Small intestine (tissue), 16 donors: ENCODE data around the gene FUT6. TPM values are rescaled to one million over a fixed set of nuclear protein-coding genes. Genes with fewer than 3 reads are reported as not detected.
A peak's percentile ranks its signal among the peaks of the same experiment; 100 is the strongest.
"Not testable (repeated sequence)": the region's sequence is repeated elsewhere in the genome, so short reads cannot be mapped to it uniquely, and the experiment has no call there.

Source experiments
- DNase-seq, 2 donors: peaks; one replicate each; pipeline versions ENCODE4 v3.0.0 to v3.0.0-alpha.2; 2013
- FAIRE-seq: peaks from 2 replicates; lab custom pipeline; 2012; peaks lifted over from hg19 to GRCh38; lab: Jason Lieb, UNC
- H3K27ac ChIP-seq, 3 donors: one replicate each; pipeline ENCODE4 v1.5.1; 2013; ENCODE audit warnings: low read length in 2 of 3, mild to moderate bottlenecking in 2 of 3, control low read depth in 1 of 3, inconsistent platforms in 1 of 3, low read depth in 1 of 3, moderate library complexity in 1 of 3
- H3K27me3 ChIP-seq, 3 donors: one replicate each; pipeline ENCODE4 v1.6.1; 2013; ENCODE audit warnings: low read length in 3 of 3, inconsistent platforms in 1 of 3; ENCODE audit not compliant: control insufficient read depth in 3 of 3, insufficient read depth in 3 of 3
- H3K36me3 ChIP-seq, 3 donors: one replicate each; pipeline ENCODE4 v1.6.1; 2013; ENCODE audit warnings: low read length in 3 of 3, inconsistent platforms in 1 of 3, low read depth in 1 of 3, mild to moderate bottlenecking in 1 of 3, moderate library complexity in 1 of 3; ENCODE audit not compliant: control insufficient read depth in 3 of 3, insufficient read depth in 2 of 3
- H3K4me1 ChIP-seq, 3 donors: one replicate each; pipeline ENCODE4 v1.6.1; 2013; ENCODE audit warnings: low read length in 2 of 3, inconsistent platforms in 1 of 3, low read depth in 1 of 3, mild to moderate bottlenecking in 1 of 3, moderate library complexity in 1 of 3; ENCODE audit not compliant: control insufficient read depth in 3 of 3, insufficient read depth in 2 of 3
- H3K4me3 ChIP-seq, 3 donors: one replicate each; pipeline ENCODE4 v1.5.1; 2013; ENCODE audit warnings: low read length in 3 of 3, control low read depth in 1 of 3, inconsistent platforms in 1 of 3, low read depth in 1 of 3, mild to moderate bottlenecking in 1 of 3, moderate library complexity in 1 of 3
- H3K9me3 ChIP-seq, 2 donors: one replicate each; pipeline ENCODE4 v1.6.1; 2013; ENCODE audit warnings: low read depth in 1 of 2, low read length in 1 of 2; ENCODE audit not compliant: control insufficient read depth in 2 of 2, insufficient read depth in 1 of 2
- whole genome bisulfite sequencing, 3 donors: extraction: QIAGEN DNeasy Blood & Tissue Kit; methylation state at CpG; one replicate each; pipeline ENCODE4 v1.1.7; 2013; 5-methylcytosine and 5-hydroxymethylcytosine counted together
- long read RNA-seq, 10 donors: transcript quantifications; one replicate each; lab custom pipeline, GENCODE V29; 2026
- polyA plus RNA-seq, 4 donors: library from polyadenylated mRNA; stranded (reverse) in 3 of 4; unstranded in 1 of 4; fragments of 200-250 nt in 3 of 4; fragments of 120-200 nt in 1 of 4; gene quantifications; one replicate each; pipeline versions ENCODE4 v1.2.1 to v1.2.3, GENCODE V29; 2013
- donor health status: healthy with polysubstance abuse.
- donor health status: control.
- donor health status: control.
- donor health status: Bipolar disorder and iron deficiency.
- donor health status: healthy.

FUT6 gene, protein sequence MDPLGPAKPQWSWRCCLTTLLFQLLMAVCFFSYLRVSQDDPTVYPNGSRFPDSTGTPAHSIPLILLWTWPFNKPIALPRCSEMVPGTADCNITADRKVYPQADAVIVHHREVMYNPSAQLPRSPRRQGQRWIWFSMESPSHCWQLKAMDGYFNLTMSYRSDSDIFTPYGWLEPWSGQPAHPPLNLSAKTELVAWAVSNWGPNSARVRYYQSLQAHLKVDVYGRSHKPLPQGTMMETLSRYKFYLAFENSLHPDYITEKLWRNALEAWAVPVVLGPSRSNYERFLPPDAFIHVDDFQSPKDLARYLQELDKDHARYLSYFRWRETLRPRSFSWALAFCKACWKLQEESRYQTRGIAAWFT
- polyA plus RNA-seq: 10 to 100 TPM in 3 of 4 donors, 1 to 10 TPM in 1; 1.2 to 34.6 (median 23.2) TPM
- long read RNA-seq, donor 1: 0 reads
- long read RNA-seq, donor 2: 0 reads
- long read RNA-seq, donor 3, partial matches to known transcripts: 0 of 1 reads
- long read RNA-seq, donor 3, other reads (novel, unspliced or antisense): 0 of 1 reads
- long read RNA-seq, donor 4: 0 reads
- long read RNA-seq, donor 5: 0 reads
- long read RNA-seq, donor 6: 0 reads
- long read RNA-seq, donor 7: 0 reads
- long read RNA-seq, donor 8: 0 reads
- long read RNA-seq, donor 9: 0 reads
- long read RNA-seq, donor 10: 0 reads

DNA sequence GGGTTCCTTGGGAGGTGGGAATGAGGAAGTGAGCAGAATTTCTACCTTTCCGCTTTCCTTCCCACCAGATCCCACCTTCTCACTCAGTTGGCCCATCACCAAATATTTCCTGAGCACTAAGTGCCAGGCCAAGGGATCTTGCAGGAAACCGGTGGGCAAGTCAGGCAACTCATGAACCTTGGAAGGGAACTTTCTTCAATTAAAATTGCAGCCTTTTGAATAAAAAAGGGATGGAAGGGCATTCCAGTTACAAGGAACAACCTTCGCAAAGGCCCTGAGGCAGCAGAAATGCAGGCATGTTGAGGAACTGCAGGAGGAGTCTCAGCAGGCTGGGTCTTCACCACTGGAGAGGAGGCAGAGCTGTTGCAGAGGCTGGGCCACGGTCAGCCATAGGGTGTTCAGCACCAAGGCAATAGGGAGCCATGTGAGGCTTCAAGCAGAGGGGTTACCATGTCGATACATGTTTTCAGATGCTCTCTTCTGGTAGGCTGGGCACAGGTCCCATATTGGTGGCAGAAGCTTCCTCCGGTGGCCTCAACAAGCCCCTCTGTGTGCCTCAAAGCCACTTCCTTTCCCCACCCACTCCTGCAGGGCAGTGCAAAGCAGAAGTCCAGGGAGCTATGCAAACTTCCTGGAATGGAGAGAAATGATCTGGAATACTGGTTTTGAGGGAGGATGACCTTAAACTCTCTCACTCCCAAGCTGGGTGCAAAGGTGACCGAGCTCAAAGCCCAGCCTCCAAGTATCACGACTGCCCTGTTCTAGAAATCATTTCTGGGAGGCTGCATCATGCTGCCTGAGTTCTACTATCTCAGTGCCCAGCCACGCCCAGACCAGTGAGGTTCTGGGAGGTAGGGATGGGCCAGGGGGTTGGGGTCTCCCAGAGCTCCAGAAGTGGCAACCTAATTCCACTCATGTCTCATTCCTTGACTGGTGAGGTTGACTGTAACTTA lies at the start of gene FUT6:
Gene FUT6, minus strand, starts transcription at position 638 of the 953 bp plus-strand sequence. CDS start 7,135 bp downstream, outside the sequence.
- H3K4me3 ChIP-seq: peak within 1 kb of the TSS in 1 of 3 donors; percentile 73
- no peaks in the 10 kb centered on the region for H3K9me3 ChIP-seq
- WGBS, 3 donors: 57 to 64% (median 62%) methylated on average over 8 to 9 of the region's 9 CpGs
- H3K4me1 ChIP-seq: peaks cover 0 to 14% (median 1%) of the 10 kb centered on the region in 3 donors
- H3K36me3 ChIP-seq: peaks cover 0 to 3% (median 2%) of the 10 kb centered on the region in 3 donors
- no peaks in the 10 kb centered on the region for H3K27me3 ChIP-seq
- FAIRE-seq (no peak), DNase-seq (peak; percentile 55 to 92)
- peak within 1 kb of the TSS in 2 of 3 donors; percentile 93 to 98 for H3K27ac ChIP-seq

DNA sequence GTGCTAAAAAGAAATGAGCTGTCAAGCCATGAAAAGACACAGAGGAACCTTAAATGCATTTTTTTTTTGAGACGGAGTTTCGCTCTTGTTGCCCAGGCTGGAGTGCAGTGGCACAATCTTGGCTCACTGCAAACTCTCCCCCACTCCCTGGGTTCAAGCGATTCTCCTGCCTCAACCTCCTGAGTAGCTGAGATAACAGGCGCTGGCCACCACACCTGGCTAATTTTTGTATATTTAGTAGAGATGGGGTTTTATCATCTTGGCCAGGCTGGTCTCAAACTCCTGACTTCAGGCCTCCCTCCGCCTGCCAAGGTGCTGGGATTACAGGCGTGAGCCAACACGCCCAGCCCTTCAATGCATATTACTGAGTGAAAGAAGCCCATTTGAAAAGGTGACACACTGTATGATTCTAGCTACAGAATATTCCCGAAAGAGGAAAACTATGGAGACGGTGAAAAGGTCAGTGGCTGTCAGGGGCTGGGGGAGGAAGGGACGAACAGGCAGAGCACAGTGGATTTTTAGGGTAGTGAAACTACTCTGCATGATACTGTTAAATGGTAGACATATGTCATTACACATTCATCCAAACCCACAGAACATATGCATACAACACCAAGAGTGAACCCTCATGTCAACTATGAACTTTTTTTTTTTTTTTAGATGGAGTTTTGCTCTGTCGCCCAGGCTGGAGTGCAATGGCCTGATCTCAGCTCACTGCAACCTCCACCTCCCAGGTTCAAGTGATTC lies 44.7 kb upstream of the FUT6 start:
- not testable (repeated sequence) for H3K27ac ChIP-seq, H3K36me3 ChIP-seq, H3K4me3 ChIP-seq, DNase-seq, H3K27me3 ChIP-seq, H3K9me3 ChIP-seq, FAIRE-seq
- peaks cover 0 to 14% (median 0%) of the 10 kb centered on the region in 3 donors for H3K4me1 ChIP-seq
- 70 to 81% (median 76%) methylated on average over 11 of the region's 11 CpGs for WGBS, 3 donors

GRCh38 chr19:5883157-5883873 lies 43.8 kb upstream of the FUT6 start:
- H3K4me1 ChIP-seq: peaks cover 0 to 14% (median 0%) of the 10 kb centered on the region in 3 donors
- not testable (repeated sequence) for FAIRE-seq, H3K4me3 ChIP-seq, DNase-seq, H3K27ac ChIP-seq, H3K27me3 ChIP-seq, H3K36me3 ChIP-seq, H3K9me3 ChIP-seq
- 64 to 77% (median 69%) methylated on average over 13 of the region's 13 CpGs for WGBS, 3 donors

- H3K27me3 ChIP-seq: peaks cover 2 to 8% (median 5%) of the 10 kb centered on the region in 3 donors
- no peak overlapping the region for H3K4me3 ChIP-seq
- no peak for DNase-seq
- H3K36me3 ChIP-seq: no peaks in the 10 kb centered on the region
- no peaks in the 10 kb centered on the region for H3K9me3 ChIP-seq
- peaks cover 0 to 14% (median 0%) of the 10 kb centered on the region in 3 donors for H3K4me1 ChIP-seq
- 49 to 56% (median 55%) methylated on average over 9 of the region's 9 CpGs for WGBS, 3 donors
- FAIRE-seq: no peak
- no peak overlapping the region for H3K27ac ChIP-seq
Measured at GRCh38 chr19:5882421-5882968, 43.0 kb upstream of the FUT6 start.

- Histone ChIP-seq H3K4me1 (peaks cover 0 to 14% (median 0%) of the 10 kb centered on the region in 3 donors), H3K36me3 (no peaks in the 10 kb centered on the region), H3K9me3 (no peaks in the 10 kb centered on the region), H3K27ac (no peak overlapping the region), H3K4me3 (no peak overlapping the region), H3K27me3 (peaks cover 2 to 8% (median 5%) of the 10 kb centered on the region in 3 donors)
- FAIRE-seq: no peak
- no peak for DNase-seq
- 34 to 57% (median 42%) methylated on average over 19 of the region's 19 CpGs for WGBS, 3 donors
Measured at GRCh38 chr19:5881543-5882299, 42.2 kb upstream of the FUT6 start.

DNA sequence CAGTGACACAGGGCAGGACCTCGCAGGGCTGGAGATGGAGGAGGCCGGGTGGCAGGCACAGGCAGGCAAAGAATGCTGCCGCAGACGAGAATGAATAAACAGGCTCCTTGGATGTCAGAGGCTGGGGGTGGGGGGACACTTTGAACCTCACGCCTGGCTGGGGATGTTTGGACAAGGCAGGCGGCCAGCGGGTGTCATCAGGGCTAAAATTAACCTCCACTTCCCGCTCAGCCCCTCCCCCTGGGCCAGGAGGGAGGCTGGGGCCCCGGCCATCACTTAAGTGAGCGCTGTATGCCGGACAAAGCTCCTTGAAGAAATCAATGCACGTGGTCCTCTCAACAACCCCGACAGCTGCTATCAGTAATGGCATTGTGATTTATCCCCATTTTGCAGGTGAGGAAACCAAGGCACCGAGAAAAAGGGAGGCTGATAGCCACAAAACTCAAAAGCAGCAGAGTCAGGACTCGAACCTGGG lies 41.1 kb upstream of the FUT6 start:
- peak in 1 of 2 donors; percentile 54 for DNase-seq
- Histone ChIP-seq H3K4me3 (no peak overlapping the region), H3K27me3 (peaks cover 2 to 8% (median 5%) of the 10 kb centered on the region in 3 donors), H3K36me3 (no peaks in the 10 kb centered on the region), H3K27ac (peak overlapping the region in 1 of 3 donors; percentile 0), H3K4me1 (peaks cover 0 to 20% (median 0%) of the 10 kb centered on the region in 3 donors), H3K9me3 (no peaks in the 10 kb centered on the region)
- WGBS, 3 donors: 16 to 19% (median 17%) methylated on average over 15 of the region's 15 CpGs
- FAIRE-seq: no peak
